H1 (cell line): ENCODE measurements around the gene HEATR5A. TPM values are rescaled to one million over a fixed set of nuclear protein-coding genes. Genes with fewer than 3 reads are reported as not detected.

Experiments used
- CTCF ChIA-PET: fragments of 300-600 bp; sonication (Branson Sonifier 250); formaldehyde crosslinking; loops from one replicate; lab custom pipeline; 2021; ENCODE audit not compliant: partially characterized antibody; lab: Charles Lee
- POLR2A ChIA-PET: fragments of 300-600 bp; sonication (Branson Sonifier 250); formaldehyde crosslinking; loops from one replicate; lab custom pipeline; 2021; ENCODE audit warnings: inconsistent platforms; ENCODE audit not compliant: partially characterized antibody; lab: Charles Lee
- DNase-seq, 2 experiments: peaks; one replicate each; pipeline versions ENCODE4 v3.0.0 to v3.0.0-alpha.2; 2010 to 2022; ENCODE audit warnings: low spot score in 2 of 2, low read depth in 1 of 2, mixed read lengths in 1 of 2
- FAIRE-seq: peaks from 2 replicates; lab custom pipeline; 2011; peaks lifted over from hg19 to GRCh38; lab: Jason Lieb, UNC
- H2AFZ ChIP-seq: 2 replicates; pipeline ENCODE4 v1.8.1; 2012; ENCODE audit warnings: low read length, inconsistent platforms
- H2AK5ac ChIP-seq: 2 replicates; pipeline ENCODE4 v1.6.1; 2013; ENCODE audit warnings: low read depth, low read length
- H2BK120ac ChIP-seq: replicated peaks from 2 replicates; pipeline ENCODE3; 2013; ENCODE audit warnings: low read depth, low read length, inconsistent platforms
- H2BK12ac ChIP-seq: 2 replicates; pipeline ENCODE4 v1.6.1; 2013; ENCODE audit warnings: low read depth, low read length
- H2BK15ac ChIP-seq: 2 replicates; pipeline ENCODE4 v1.6.1; 2013; ENCODE audit warnings: low read length
- H2BK20ac ChIP-seq: 2 replicates; pipeline ENCODE4 v1.6.1; 2013; ENCODE audit warnings: low read length
- H2BK5ac ChIP-seq: 2 replicates; pipeline ENCODE4 v1.6.1; 2013; ENCODE audit warnings: low read depth, low read length
- H3K14ac ChIP-seq: 2 replicates; pipeline ENCODE4 v1.6.1; 2013; ENCODE audit warnings: inconsistent platforms; ENCODE audit not compliant: insufficient read length
- H3K18ac ChIP-seq: 2 replicates; pipeline ENCODE4 v1.6.1; 2013; ENCODE audit warnings: low read length; ENCODE audit errors: extremely low read depth
- H3K23ac ChIP-seq: 2 replicates; pipeline ENCODE4 v1.6.1; 2013; ENCODE audit warnings: inconsistent platforms; ENCODE audit not compliant: insufficient read length
- H3K23me2 ChIP-seq: 2 replicates; pipeline ENCODE4 v1.6.1; 2013; ENCODE audit warnings: low read depth, low read length
- H3K27ac ChIP-seq: 2 replicates; pipeline ENCODE4 v1.6.1; 2011; ENCODE audit warnings: low read depth, low read length, inconsistent platforms
- H3K27me3 ChIP-seq, 4 experiments: replicated peaks in 1 of 4; 1 replicate in 1 of 4; 2 replicates in 3 of 4; pipeline versions ENCODE4 v1.6.1 to v1.8.1; 2011 to 2013; ENCODE audit warnings: low read length in 3 of 4, mild to moderate bottlenecking in 3 of 4, inconsistent platforms in 2 of 4, mixed read lengths in 2 of 4, moderate library complexity in 1 of 4; ENCODE audit not compliant: control insufficient read depth in 3 of 4, insufficient read depth in 3 of 4; ENCODE audit errors: extremely low read depth in 1 of 4
- H3K36me3 ChIP-seq, 4 experiments: 2 replicates each; pipeline versions ENCODE4 v1.6.1 to v1.8.1; 2011 to 2013; ENCODE audit warnings: mild to moderate bottlenecking in 4 of 4, low read length in 3 of 4, moderate library complexity in 2 of 4, control low read depth in 1 of 4, inconsistent platforms in 1 of 4; ENCODE audit not compliant: insufficient read depth in 4 of 4, control insufficient read depth in 2 of 4
- H3K4ac ChIP-seq: replicated peaks from 2 replicates; pipeline ENCODE3; 2013; ENCODE audit warnings: low read length, low read depth, mixed read lengths, inconsistent platforms; ENCODE audit not compliant: insufficient read length
- H3K4me1 ChIP-seq, 4 experiments: replicated peaks in 1 of 4; 1 replicate in 1 of 4; 2 replicates in 3 of 4; pipeline versions ENCODE4 v1.6.1 to v1.8.1; 2011 to 2013; ENCODE audit warnings: low read length in 3 of 4, inconsistent platforms in 2 of 4, mixed read lengths in 1 of 4; ENCODE audit not compliant: insufficient read depth in 4 of 4, control insufficient read depth in 3 of 4
- H3K4me2 ChIP-seq, 2 experiments: 2 replicates each; pipeline versions ENCODE4 v1.6.1 to v1.8.1; 2011 to 2013; ENCODE audit warnings: low read depth in 2 of 2, low read length in 2 of 2, control low read depth in 1 of 2, inconsistent platforms in 1 of 2, mild to moderate bottlenecking in 1 of 2; ENCODE audit not compliant: insufficient read depth in 1 of 2
- H3K4me3 ChIP-seq, 4 experiments: fragments of 200-600, 300-600 bp in 1 of 4; sonication (generic), shearing (Covaris generic), sonication (Bioruptor Twin) in 1 of 4; 2 replicates each; pipeline versions ENCODE4 v1.5.1 to v1.8.1; 2011 to 2016; ENCODE audit warnings: low read length in 4 of 4, low read depth in 3 of 4, control low read depth in 2 of 4, inconsistent platforms in 2 of 4, mild to moderate bottlenecking in 2 of 4, mixed read lengths in 1 of 4, moderate library complexity in 1 of 4; ENCODE audit not compliant: insufficient read depth in 2 of 4; ENCODE audit errors: extremely low read depth in 1 of 4
- H3K56ac ChIP-seq: replicated peaks from 2 replicates; pipeline ENCODE3; 2013; ENCODE audit warnings: low read depth, mild to moderate bottlenecking, mixed read lengths, low read length, inconsistent platforms; ENCODE audit not compliant: insufficient read length
- H3K79me1 ChIP-seq: 2 replicates; pipeline ENCODE4 v1.6.1; 2013; ENCODE audit warnings: low read depth, low read length, control low read depth
- H3K79me2 ChIP-seq, 2 experiments: 2 replicates each; pipeline versions ENCODE4 v1.6.1 to v1.8.1; 2012 to 2013; ENCODE audit warnings: low read length in 2 of 2, mild to moderate bottlenecking in 2 of 2, inconsistent platforms in 1 of 2; ENCODE audit not compliant: insufficient read depth in 2 of 2, control insufficient read depth in 1 of 2
- H3K9ac ChIP-seq, 4 experiments: replicated peaks in 1 of 4; 1 replicate in 1 of 4; 2 replicates in 3 of 4; pipeline versions ENCODE4 v1.6.1 to v1.8.1; 2011 to 2013; ENCODE audit warnings: low read depth in 3 of 4, low read length in 3 of 4, control low read depth in 2 of 4, mild to moderate bottlenecking in 2 of 4, moderate library complexity in 2 of 4, inconsistent platforms in 1 of 4; ENCODE audit errors: extremely low read depth in 1 of 4
- H3K9me3 ChIP-seq, 2 experiments: 2 replicates each; pipeline versions ENCODE4 v1.6.1 to v1.8.1; 2012 to 2013; ENCODE audit warnings: mild to moderate bottlenecking in 2 of 2, moderate library complexity in 2 of 2, control low read depth in 1 of 2, inconsistent platforms in 1 of 2, low read depth in 1 of 2, low read length in 1 of 2, mixed read lengths in 1 of 2; ENCODE audit not compliant: insufficient read depth in 2 of 2
- H4K20me1 ChIP-seq, 2 experiments: replicated peaks in 1 of 2; 2 replicates each; pipeline versions ENCODE3 to v1.8.1; 2011 to 2013; ENCODE audit warnings: inconsistent platforms in 2 of 2, low read length in 2 of 2, mild to moderate bottlenecking in 1 of 2; ENCODE audit not compliant: insufficient read depth in 2 of 2, control insufficient read depth in 1 of 2
- H4K5ac ChIP-seq: 2 replicates; pipeline ENCODE4 v1.6.1; 2013; ENCODE audit warnings: low read length, low read depth, mixed read lengths, inconsistent platforms; ENCODE audit not compliant: insufficient read length
- H4K8ac ChIP-seq: 2 replicates; pipeline ENCODE4 v1.8.0; 2013; ENCODE audit warnings: mild to moderate bottlenecking, moderate library complexity, low read length, inconsistent platforms; ENCODE audit not compliant: insufficient read depth; ENCODE audit errors: extremely low read depth
- H4K91ac ChIP-seq: replicated peaks from 2 replicates; pipeline ENCODE3; 2013; ENCODE audit warnings: low read length, mixed read lengths, inconsistent platforms; ENCODE audit not compliant: insufficient read length
- BCL11A ChIP-seq, 2 experiments: IDR thresholded peaks; one replicate each; pipeline ENCODE4 v1.6.1; 2011; ENCODE audit warnings: low read depth in 2 of 2, low read length in 2 of 2, mild to moderate bottlenecking in 2 of 2
- CTBP2 ChIP-seq: IDR thresholded peaks from 2 replicates; pipeline ENCODE4 v1.7.0; 2011; ENCODE audit warnings: borderline replicate concordance, mild to moderate bottlenecking, moderate library complexity, mixed read lengths, low read length; ENCODE audit not compliant: insufficient read depth, insufficient read length
- GABPA ChIP-seq: IDR thresholded peaks from 2 replicates; pipeline ENCODE4 v1.6.1; 2011; ENCODE audit warnings: mild to moderate bottlenecking, low read length, moderate library complexity, borderline replicate concordance; ENCODE audit not compliant: insufficient read depth
- HDAC6 ChIP-seq: IDR thresholded peaks from one replicate; pipeline ENCODE4 v1.7.1; 2012; ENCODE audit warnings: low read depth, mild to moderate bottlenecking, inconsistent platforms, low read length, moderate library complexity
- SIX5 ChIP-seq: IDR thresholded peaks from 2 replicates; pipeline ENCODE4 v1.6.1; 2011; ENCODE audit warnings: mild to moderate bottlenecking, low read depth, low read length
- SUZ12 ChIP-seq: fragments of 200-600 bp; sonication (generic); IDR thresholded peaks from 2 replicates; pipeline ENCODE4 v1.6.1; 2012; ENCODE audit warnings: mild to moderate bottlenecking, inconsistent platforms, low read length, moderate library complexity, mixed read lengths
- ZNF274 ChIP-seq: IDR thresholded peaks from 2 replicates; pipeline ENCODE4 v1.7.0; 2012; ENCODE audit warnings: low read length, borderline replicate concordance; ENCODE audit errors: extremely low read depth
- WGBS, 2 experiments: shearing (Covaris generic) in 1 of 2; methylation state at CpG; one replicate each; pipeline versions ENCODE4 v1.1.6 to v1.1.7; 2013 to 2015; ENCODE audit warnings: low lambda C conversion rate in 2 of 2, mixed read lengths in 2 of 2, inconsistent platforms in 1 of 2, low coverage in 1 of 2, missing lambda C conversion rate in 1 of 2; ENCODE audit not compliant: insufficient replicate concordance in 2 of 2, insufficient coverage in 1 of 2, insufficient read length in 1 of 2; ENCODE audit errors: extremely low coverage in 1 of 2, missing lambda C conversion rate in 1 of 2; 5-methylcytosine and 5-hydroxymethylcytosine counted together
- polyA plus RNA-seq, 7 experiments: library from polyadenylated mRNA; depleted of rRNA in 3 of 7; stranded (reverse) in 5 of 7; unstranded in 2 of 7; fragments of >200 nt in 5 of 7; fragments of 200-250 nt in 2 of 7; gene quantifications; 1 replicate in 5 of 7; 2 replicates in 1 of 7; 4 replicates in 1 of 7; pipeline versions ENCODE4 v1.2.1 to v1.2.3, GENCODE V29; 2011 to 2013; ENCODE audit warnings: missing spikeins in 2 of 7, mixed read lengths in 2 of 7
- total RNA-seq: library from RNA; stranded (reverse); fragmentation: NEBNext Ultra II Directional; extraction: Animal tissue kit (Norgen Biotek cat#: 25700); gene quantifications from 2 replicates; pipeline ENCODE4 v1.2.1, GENCODE V29; 2021
- TF ChIP-seq, protein P1 (sequence below): IDR thresholded peaks from 2 replicates; pipeline ENCODE4 v1.6.1; 2012; ENCODE audit warnings: inconsistent platforms
- TF ChIP-seq, protein P2 (sequence below): IDR thresholded peaks from 2 replicates; pipeline ENCODE4 v1.6.1; 2011; ENCODE audit warnings: low read depth, mild to moderate bottlenecking, low read length; ENCODE audit not compliant: insufficient read depth
- TF ChIP-seq, protein P3 (sequence below): IDR thresholded peaks from 2 replicates; pipeline ENCODE4 v1.6.1; 2012; ENCODE audit warnings: inconsistent platforms

Gene HEATR5A
- total and polyA plus RNA-seq, 2 of the 8 experiments (the other 6 are each of a cell fraction or from before 2014, with no cell fraction given) = 9.0 to 36.2 TPM

DNA sequence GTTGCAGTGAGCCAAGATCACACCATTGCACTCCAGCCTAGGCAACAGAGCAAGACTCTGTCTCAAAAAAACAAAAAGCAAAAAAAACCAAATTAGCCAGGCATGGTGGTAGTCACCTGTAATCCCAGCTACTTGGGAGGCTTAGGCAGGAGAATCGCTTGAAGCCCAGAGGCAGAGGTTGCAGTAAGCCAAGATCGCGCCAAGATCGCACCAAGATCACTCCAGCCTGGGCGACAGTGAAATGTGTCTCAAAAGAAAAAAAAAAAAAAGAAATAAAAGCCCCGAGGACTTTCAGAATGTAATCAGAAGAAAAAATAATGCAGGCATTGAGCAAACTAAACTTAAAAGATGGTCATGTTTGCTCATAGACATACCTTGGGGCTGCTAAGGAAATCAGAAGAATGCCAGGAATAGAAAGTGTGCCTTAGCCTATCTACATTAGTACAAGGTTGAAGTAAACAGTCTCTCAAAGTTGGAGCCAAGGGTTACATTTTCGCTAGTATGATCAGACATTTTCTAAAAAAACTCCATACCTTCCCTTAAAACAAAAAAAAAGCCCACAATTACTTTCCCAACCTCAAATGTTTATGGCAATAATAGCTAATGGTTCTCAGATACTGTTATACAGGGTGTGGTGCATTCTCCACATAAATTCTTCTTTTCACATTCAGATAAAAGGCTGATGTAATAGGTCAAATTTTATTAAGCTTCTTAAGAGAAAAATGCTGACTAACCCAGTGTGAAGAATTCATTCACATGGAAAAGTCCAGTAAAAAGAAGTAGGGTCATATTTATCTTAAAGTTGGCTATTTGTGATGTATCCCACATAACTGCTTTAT lies 21.1 kb upstream of the HEATR5A start:
- 82% methylated on average over 6 of the region's 7 CpGs; no CpG with 5 or more reads in 1 of the 2 experiments for WGBS, 2 experiments
- CTCF ChIA-PET = interaction anchor here (0.6 kb wide), 4 partner anchors 10 to 972 kb away, joined by 3 to 4 read pairs (median 3); no protein-coding TSS in a partner anchor
- no peak for FAIRE-seq
- no peak for TF ChIP-seq SIX5
- no peak for TF ChIP-seq BCL11A (IDR thresholded peaks at IDR 0.05; ENCODE audit: low read depth in 2 of 2, low read length in 2 of 2)
- no peak for TF ChIP-seq SUZ12
- TF ChIP-seq, protein P1, sequence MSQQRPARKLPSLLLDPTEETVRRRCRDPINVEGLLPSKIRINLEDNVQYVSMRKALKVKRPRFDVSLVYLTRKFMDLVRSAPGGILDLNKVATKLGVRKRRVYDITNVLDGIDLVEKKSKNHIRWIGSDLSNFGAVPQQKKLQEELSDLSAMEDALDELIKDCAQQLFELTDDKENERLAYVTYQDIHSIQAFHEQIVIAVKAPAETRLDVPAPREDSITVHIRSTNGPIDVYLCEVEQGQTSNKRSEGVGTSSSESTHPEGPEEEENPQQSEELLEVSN = no peak
- TF ChIP-seq, protein P2, sequence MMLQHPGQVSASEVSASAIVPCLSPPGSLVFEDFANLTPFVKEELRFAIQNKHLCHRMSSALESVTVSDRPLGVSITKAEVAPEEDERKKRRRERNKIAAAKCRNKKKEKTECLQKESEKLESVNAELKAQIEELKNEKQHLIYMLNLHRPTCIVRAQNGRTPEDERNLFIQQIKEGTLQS = no peak
- TF ChIP-seq CTBP2 = no peak
- no peak for TF ChIP-seq GABPA
- TF ChIP-seq, protein P3, sequence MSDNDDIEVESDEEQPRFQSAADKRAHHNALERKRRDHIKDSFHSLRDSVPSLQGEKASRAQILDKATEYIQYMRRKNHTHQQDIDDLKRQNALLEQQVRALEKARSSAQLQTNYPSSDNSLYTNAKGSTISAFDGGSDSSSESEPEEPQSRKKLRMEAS = no peak
- TF ChIP-seq ZNF274 = no peak
- no peak for TF ChIP-seq HDAC6

More for the DNA sequence above, 21.1 kb upstream of the HEATR5A start:
- Histone ChIP-seq H2BK20ac (no peak overlapping the region), H2AK5ac (no peak overlapping the region), H2BK15ac (no peak overlapping the region), H3K27me3 (peaks cover 0 to 1% (median 0%) of the 10 kb centered on the region in 4 experiments; a peak in 1 of 7 replicates), H4K8ac (no peak overlapping the region), H3K9ac (no peak overlapping the region), H3K23me2 (no peaks in the 10 kb centered on the region), H3K18ac (no peak overlapping the region), H3K79me1 (no peaks in the 10 kb centered on the region), H4K20me1 (no peaks in the 10 kb centered on the region), H3K23ac (no peak overlapping the region), H3K4me2 (no peak overlapping the region), H2BK5ac (no peak overlapping the region), H3K4me1 (no peaks in the 10 kb centered on the region), H2BK12ac (no peak overlapping the region), H2BK120ac (no peak overlapping the region), H3K14ac (no peak overlapping the region), H3K27ac (no peak overlapping the region), H3K79me2 (no peaks in the 10 kb centered on the region), H3K36me3 (peaks cover 0 to 2% (median 0%) of the 10 kb centered on the region in 4 experiments; a peak in 1 of 8 replicates), H3K9me3 (peaks cover 5 to 6% of the 10 kb centered on the region in 2 experiments; a peak in 2 of 4 replicates), H4K5ac (no peak overlapping the region), H4K91ac (no peak overlapping the region), H3K4me3 (no peak overlapping the region), H3K4ac (no peak overlapping the region), H3K56ac (no peak overlapping the region), H2AFZ (no peak overlapping the region)
- POLR2A ChIA-PET = no interaction called here
- no peak for DNase-seq
